Fibroblast of upper back skin (primary cell): ENCODE data around the gene ARRDC3.

Source experiments
- DNase-seq: peaks from one replicate; pipeline ENCODE4 v3.0.0-alpha.2; 2013

ARRDC3 gene

DNA sequence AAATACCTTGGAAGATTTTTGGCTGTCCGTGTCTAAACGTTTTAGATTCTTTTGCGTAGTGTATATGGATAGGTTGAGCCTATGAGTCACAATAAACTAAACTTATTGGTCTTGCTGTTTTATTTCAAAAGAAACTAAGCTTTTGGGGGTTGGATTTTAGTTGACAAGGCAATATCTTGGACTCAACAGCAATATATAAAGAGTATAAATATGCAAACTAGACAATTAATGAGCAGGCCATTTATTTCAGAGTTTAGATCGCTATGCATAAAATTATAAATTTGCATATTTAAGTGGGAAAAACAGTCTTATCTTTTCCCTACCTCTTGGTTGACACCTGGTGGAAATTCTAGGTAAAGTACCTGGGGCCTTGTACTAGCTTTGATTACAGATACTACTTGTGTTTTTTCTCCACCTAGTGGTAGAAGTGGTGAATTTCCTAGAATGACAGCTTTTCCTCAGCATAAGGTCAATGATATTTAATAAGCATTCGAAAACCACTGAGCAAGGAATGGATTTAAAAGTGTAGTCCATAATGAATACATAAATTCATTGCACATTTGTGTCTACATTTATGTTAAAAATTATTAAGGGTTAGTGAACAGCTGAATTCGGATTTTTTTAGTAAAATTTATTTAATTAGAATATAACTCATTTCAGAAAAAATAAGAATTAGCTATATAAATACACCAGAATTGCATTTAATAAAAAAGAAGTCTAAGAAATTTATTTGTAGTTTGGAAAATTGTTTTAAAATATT is 1.7 kb upstream of the ARRDC3 start:
- peak; percentile 90 for DNase-seq

DNA sequence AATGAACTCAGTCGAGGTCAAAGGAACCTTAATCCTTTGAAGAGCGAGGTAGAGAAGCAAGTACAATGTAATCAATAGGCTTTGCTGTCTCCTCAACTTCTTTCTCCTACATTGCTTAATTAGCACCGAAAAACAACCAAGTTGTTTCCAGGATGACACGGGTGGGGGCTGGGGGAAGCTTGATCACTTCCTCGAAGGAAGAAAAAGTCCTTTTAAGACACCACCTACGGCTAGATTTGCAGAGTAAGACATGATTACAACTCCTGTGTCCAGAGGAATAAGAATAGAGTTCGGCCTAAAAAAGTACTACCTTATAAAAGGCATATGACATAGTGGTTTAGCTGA is 811 bp upstream of the ARRDC3 start:
- no peak for DNase-seq

DNA sequence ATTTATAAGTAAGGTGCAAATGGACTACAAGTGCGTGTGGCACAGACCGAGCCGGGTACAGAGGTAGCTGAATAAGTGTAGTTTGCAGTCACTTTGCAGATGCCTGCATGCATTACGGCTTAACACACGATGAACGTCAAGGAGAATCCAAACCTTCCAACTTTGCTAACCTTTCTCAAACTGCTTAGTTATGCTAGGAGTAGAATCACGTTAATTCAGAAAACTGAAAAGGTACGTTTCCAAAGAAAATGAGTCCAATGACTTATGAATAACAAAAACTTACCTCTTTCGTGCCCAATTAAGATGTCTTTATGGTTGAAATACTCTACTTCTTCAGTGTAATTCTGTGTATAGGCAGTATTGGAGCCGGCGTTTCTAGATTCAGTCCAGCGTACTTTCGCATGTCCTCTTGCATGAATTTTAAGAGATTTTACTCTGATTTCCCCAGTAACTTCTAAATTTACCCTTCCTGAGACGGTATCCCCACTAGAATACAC is 539 bp downstream of the ARRDC3 start:
- DNase-seq: peak; percentile 18

GRCh38 chr5:91381774-91382359 is 1.2 kb downstream of the ARRDC3 start:
- peak; percentile 77 for DNase-seq

- DNase-seq: no peak
Observed at GRCh38 chr5:91381239-91381773, 1.8 kb downstream of the ARRDC3 start.

DNA sequence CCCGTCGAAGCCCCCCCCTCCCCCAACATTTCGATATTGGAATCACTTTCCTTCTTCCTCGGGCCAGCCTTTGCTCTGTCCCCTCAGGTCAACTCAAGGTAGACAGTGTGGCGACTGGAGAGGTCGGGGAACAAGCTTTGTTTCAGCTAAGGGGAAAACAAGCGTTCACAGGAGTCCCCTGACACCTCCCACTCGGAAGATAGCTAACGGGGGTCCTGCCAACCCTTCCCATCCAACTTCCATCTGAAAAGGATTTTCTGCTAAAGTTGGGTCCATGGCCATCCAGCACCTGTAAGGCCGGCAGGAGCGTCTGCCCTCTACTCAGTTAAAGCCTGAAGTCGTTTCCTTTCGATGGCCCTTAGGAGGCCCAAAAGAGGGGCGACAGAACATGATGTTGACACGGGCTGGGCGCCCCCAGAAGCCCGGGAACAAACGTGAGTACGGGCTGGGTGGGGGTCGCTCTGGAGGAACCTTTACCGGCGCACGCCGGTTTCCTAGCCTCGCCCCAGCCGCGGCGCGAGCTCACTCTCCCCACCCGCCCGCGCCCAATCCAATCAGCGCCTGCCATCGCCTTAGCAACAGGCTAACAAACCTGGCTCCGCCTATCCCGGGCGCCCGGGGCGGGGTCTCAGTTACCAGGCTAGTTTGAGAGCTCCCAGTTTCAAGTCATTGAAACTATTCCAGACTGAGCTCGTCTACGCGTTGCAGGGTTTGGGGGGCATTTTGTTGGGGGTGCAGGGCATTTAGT is 2.5 kb downstream of the ARRDC3 start:
- peak; percentile 95 for DNase-seq

GRCh38 chr5:91379914-91380490 is 3.1 kb downstream of the ARRDC3 start:
- DNase-seq: peak; percentile 93

DNA sequence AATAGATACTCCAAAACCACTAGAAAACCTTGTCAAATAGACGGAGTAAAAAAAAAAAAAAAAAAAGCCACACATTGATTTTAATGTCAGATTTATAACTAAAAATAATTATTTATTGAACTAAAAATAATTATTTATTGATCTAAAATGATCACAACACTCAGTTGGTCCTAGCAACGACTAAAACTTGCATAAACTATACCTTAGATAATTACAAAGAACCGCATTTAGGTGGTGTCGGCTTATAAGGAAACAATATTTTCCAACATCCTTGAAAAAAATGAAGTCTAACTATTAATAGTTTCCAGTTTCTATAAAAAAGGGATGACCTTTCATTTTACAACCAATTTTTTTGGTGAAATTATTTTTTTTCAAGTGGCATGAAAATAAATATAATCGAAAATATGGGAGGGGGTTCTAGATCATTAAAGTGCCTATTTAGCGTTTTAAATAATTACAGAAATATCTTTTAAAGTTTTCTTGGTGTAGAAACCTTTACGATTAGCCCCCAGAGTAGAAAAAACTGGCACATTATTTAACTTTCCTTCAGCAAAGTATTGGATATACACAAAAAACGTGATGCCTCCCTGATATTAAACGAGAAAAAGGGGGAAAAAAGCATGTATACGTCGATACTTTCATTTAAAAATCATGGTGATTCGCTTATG is 3.7 kb downstream of the ARRDC3 start:
- DNase-seq: no peak

DNA sequence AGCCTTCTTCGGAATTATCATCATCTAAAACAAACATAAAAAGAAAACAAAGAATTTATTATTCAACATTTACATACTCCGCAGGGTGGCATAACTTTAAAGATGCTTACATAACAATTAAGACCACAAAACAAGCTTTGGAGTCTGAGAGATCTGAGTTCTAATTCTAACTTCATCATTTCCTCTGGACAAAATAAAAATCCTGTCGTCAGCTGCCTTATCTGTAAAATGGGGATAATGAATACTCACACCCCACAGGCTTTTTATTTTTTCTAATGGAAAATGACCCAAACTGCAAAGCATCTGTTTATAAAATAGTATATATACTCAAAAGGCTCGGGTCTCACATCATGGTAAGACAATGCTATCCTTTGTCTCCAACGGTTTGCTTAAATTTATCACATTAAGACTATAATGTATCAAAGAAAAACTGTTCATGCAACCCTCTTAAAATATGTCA is 4.3 kb downstream of the ARRDC3 start:
- DNase-seq: no peak

GRCh38 chr5:91374893-91375520 is 8.1 kb downstream of the ARRDC3 start:
- DNase-seq: no peak

DNA sequence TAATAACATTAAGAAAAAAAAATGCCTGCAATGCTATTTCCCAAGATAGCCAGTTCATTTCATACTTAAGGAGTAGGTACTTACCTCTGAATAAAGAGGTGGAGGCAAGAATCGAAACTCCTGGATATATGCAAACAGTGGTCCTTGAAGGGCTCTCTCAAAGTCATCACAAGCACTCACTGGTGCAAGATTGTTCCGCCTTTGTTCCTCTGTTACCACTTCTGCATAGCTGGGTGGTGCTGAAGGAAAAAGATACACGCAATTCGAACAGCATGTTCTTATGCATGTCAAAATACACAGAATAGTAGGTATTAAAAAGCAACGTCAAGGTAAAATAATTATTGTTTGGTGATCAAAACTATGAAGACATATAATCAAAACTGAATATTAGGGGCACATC is 9.5 kb downstream of the ARRDC3 start:
- no peak for DNase-seq

DNA sequence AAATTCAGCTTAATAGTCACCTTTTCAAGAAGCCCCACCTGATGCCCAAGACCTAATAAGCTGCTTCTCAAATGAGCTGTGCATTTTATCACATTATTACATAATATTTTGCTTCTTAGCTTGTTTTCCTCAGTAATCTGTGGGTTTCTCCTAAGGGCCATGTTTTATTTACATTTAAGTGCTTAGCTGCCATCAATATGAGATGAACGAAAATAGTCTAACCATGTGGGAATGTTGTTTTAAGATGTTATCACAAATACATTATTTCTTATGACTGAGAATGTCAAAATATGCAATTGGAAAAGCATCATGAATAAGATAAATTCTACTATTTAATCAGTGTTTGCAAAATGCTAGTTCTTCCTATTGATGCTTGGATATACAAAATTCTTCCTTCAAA is 10.1 kb downstream of the ARRDC3 start:
- no peak for DNase-seq

- no peak for DNase-seq
Observed at GRCh38 chr5:91369480-91369879, 13.6 kb downstream of the ARRDC3 start.

DNA sequence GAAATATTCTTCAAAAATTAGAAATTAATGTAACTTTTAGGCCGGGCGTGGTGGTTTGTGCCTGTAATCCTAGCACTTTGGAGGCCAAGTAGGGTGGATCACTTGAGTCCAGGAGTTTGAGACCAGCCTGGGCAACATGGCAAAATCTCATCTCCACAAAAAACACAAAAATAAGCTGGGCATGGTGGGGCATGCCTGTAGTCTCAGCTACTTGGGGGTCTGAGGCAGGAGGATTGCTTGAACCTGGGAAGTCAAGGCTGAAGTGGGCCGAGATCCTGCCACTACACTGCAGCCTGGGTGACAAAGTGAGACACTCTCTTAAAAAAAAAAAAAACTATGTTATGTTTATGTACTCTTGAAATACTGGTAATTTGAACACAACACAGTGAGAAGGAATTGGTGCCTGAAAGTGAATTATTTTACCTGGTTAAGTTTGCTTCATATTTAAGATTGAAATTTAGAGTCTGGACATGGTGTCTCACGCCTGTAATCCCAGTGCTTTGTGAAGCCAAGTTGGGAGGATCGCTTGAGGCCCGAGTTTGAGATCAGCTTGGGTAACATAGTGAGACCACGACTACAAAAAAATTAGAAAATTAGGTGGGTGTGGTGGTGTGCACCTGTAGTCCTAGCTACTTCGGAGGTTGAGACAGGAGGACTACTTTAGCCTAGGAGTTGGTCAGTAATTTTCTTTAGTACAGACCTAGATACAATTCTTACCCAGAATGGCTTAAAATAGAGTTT is 15.0 kb downstream of the ARRDC3 start:
- no peak for DNase-seq

DNA sequence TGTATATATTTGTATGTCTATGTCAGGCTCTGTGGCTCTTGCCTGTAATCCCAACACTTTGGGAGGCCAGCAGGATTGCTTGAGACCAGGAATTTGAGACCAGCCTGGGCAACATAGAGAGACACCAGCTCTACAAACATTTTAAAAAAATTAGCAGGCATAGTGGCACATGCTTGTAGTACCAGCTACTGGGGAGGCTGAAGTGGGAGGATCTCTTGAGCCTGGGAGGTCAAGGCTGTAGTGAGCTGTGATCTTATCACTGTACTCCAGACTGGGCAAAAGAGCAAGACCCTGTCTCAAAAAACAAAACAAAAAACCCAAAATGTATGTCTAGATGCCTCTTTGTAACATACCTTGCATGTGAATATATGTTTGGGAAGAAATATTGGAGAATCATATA is 15.8 kb downstream of the ARRDC3 start:
- no peak for DNase-seq

DNA sequence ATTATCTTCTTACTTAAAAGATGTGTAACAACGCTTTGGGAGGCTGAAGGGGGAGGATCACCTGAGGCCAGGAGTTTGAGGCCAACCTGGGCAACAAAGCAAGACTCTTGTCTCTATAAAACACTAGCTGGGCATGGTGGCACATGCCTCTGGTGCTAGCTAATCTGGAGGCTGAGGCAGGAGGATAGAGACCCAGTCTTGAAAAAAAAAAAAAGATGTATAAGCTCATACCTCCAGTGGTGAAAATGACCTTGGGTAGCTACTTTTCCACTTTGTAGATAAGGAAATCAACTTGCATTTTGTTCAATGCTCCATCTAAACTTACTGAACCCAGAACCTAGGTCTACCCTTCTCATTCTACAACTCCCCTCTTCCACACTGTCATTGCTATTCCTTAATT is 16.6 kb downstream of the ARRDC3 start:
- DNase-seq: no peak

- DNase-seq: no peak
Observed at GRCh38 chr5:91365498-91365897, 17.6 kb downstream of the ARRDC3 start.

GRCh38 chr5:91362935-91363334 is 20.2 kb downstream of the ARRDC3 start:
- DNase-seq: no peak

DNA sequence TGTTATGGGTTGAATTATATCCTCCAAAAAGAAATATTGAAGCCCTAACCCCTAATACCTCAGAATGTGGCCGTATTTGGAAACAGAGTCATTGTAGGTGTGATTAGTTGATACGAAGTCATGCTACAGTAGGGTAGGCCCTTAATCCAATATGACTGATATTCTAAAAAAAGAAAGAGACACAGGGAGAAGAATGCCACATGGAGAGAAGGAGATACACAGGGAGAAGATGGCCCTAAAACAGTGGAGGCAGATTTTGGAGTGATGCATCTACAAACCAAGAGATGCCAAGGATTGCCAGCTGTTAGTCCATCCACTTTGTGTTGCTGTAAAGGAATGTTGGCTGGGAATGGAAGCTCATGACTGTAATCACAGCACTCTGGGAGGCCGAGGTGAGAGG is 21.3 kb downstream of the ARRDC3 start:
- no peak for DNase-seq

GRCh38 chr5:91361055-91361701 is 21.9 kb downstream of the ARRDC3 start:
- DNase-seq: peak; percentile 36
